ENCODE data around the gene SORBS1. TPM values are rescaled to one million over a fixed set of nuclear protein-coding genes. Genes with fewer than 3 reads are reported as not detected.

SORBS1 gene
- polyA plus RNA-seq, 4 donors, result 30.8 to 46.7 (median 31.8) TPM

GRCh38 chr10:95304463-95304862, 256.7 kb downstream of the SORBS1 start:
- no peak for DNase-seq (ENCODE audit: low read depth in 4 of 4, low spot score in 3 of 4)

DNA sequence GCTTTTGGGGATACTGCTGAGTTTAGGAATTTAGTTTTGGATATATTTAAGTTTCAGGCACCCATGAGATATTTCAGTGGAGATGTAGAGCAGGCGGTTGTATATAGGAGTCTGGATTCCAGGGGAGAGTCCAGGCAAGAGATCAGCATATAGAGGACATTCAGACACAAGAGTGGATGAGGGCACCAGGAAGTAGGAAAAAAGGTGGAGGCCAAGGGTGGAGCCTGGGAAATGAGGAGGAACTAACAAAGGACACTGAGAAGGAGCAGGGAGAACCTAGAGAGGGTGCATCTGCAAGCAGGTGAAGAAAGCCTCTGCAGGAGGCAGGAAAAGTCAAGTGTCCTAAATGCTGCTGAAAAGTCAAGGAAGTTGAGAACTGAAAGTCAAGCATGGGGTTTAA, 257.2 kb downstream of the SORBS1 start:
- no peak for DNase-seq (ENCODE audit: low read depth in 4 of 4, low spot score in 3 of 4)

- DNase-seq (ENCODE audit: low read depth in 4 of 4, low spot score in 3 of 4), result no peak
Observed at GRCh38 chr10:95303535-95303934, 257.6 kb downstream of the SORBS1 start.

DNA sequence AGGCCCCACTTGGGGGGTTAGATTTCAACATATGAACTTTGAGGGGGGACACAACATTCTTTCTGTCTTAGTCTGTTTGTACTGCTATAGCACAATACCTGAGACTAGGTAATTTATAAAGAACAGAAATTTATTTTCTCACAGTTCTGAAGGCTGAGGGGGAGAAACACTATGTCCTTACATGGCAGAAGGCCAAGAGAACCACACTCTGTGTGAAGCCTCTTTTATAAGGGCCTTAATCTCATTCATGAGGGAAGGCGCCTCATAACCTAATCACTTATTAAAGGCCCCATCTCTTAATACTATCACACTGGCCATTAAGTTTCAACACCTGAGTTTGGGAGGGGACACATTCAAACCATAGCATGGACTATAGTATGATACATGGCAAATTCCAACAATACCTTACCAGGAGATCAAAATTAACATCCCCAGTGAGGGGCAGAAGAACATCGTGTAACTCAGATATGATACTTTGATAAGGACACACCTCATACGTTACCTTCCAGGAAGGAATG, 261.1 kb downstream of the SORBS1 start:
- DNase-seq (ENCODE audit: low read depth in 4 of 4, low spot score in 3 of 4), result no peak

- no peak for DNase-seq (ENCODE audit: low read depth in 4 of 4, low spot score in 3 of 4)
Observed at GRCh38 chr10:95297402-95297801, 263.8 kb downstream of the SORBS1 start.

DNA sequence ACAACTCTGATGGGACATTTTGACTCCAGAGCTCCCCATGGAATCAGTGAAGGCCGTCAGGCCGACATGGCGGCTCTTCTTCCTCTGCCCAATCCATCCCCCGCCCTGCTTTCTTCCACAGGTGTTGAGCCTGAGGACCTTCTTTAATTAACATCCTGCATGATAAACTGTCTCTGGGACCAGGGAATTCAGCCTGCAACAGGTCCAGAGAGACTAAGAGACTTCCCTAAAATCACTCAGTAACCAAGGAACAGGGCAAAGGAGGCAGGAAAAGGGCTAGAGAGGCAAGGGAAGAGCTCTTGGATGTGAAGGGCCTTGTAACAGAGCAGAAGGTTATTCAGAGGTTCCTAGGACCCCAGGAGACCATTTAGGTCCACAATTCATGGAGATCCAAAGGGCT, 264.4 kb downstream of the SORBS1 start:
- no peak for DNase-seq (ENCODE audit: low read depth in 4 of 4, low spot score in 3 of 4)

GRCh38 chr10:95295031-95295755, 266.0 kb downstream of the SORBS1 start:
- DNase-seq (ENCODE audit: low read depth in 4 of 4, low spot score in 3 of 4), result no peak

DNA sequence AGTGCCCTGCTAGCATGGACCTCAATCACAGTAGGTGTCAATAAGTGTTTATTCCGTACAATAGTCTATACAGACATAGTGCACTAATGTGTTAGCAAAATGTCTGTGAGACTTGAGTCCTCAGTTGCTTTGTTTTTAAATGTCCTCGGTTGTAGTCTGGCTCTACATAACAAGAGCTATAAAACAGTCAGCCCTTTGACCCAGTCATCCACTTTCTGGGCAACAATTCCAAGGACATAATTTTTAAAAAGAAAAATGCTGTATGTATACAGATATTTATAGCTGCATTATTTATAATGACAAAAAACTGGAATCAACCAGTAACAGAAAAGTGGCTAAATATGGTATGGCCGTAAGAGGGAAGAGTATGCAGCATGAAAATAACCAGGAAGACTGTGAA, 267.5 kb downstream of the SORBS1 start:
- no peak for DNase-seq (ENCODE audit: low read depth in 4 of 4, low spot score in 3 of 4)

- no peak for DNase-seq (ENCODE audit: low read depth in 4 of 4, low spot score in 3 of 4)
Observed at GRCh38 chr10:95291365-95292039, 269.7 kb downstream of the SORBS1 start.

GRCh38 chr10:95290461-95291364, 270.5 kb downstream of the SORBS1 start, which contains the start of gene PDLIM1:
TSS of gene PDLIM1 (minus strand) at chr10:95291003. CDS start at chr10:95290915, 88 bp downstream.
- DNase-seq (ENCODE audit: low read depth in 4 of 4, low spot score in 3 of 4), result no peak

- DNase-seq (ENCODE audit: low read depth in 4 of 4, low spot score in 3 of 4), result no peak
Observed at GRCh38 chr10:95289921-95290421, 271.2 kb downstream of the SORBS1 start.

DNA sequence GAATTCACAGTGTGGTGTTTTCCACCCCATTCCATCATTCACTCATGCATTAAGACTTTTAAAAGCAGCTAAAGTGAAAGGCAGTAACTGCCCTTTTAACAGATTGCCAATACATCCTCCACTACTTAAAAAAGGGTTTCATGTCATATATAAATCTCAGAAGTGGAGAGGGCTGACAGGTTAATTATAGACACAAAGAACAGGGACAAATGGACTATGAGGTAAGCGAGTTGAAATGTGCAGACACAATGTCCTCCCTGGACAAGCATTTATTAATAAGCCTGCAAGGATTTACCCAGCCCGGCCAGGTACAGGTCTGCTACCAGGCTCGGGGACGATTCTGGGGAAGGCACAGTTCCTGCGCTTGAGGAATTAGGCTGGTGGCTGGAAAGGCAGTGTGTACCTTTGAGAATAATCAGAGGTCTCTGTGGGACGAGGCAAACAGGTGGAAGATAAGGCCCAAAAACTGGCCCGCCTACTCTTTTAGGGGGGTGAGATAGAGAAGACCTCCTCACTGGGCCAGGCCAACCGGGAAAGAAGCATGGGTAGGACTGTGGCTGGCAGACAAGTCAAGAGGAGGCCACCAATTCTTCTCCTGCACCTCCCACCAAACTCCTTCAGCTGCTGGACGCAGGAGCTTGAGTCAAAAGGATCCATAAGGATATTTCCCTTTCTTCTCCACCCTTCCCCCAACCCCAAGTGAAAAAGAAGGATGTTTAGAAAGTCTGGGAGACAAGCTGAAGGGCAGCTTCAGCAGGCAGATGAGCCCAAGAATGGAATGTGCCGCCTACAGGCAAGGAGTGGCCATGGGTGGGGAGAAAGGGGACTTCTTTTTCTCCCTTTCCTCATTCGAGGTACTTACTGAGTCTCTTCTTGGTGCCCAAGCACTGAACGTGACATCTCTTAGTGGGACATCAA, 271.9 kb downstream of the SORBS1 start:
- DNase-seq (ENCODE audit: low read depth in 4 of 4, low spot score in 3 of 4), result no peak

DNA sequence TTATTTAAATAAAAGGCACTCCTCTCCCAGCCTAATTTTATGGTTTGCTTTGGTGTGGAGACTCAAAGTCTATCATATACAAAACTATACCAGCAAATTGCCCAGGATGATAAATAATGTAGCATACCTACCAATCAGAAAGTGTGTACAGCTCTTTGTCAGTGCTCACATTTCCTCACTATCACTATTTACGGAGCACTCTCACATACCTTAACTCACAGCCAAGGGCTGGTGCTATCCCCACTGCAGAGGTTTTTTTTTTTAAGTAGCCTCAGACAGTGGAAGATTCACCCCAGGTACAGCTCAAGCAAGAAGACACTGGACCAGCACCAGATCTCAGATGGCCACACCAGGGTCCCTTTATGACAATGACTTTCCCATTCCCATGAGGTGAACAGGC, 272.9 kb downstream of the SORBS1 start:
- DNase-seq (ENCODE audit: low read depth in 4 of 4, low spot score in 3 of 4), result no peak

DNA sequence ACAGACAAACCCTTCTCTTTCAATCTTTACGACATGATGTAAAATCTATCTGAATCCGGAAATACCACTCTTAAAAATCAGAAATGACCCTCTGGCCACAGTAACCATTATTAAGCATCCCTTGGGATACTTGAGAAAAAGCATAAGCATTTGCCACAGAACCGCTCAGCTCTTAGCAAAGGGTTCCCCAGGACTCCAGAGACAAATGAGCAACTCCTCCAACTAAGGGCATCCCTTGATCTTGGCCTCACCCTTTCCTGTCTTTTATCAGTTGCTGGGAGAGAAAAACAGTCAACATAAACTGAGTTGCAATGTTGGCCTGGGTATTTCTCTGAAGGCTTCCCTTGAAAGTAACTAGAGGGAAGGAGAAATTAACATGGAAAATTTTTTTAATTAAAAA, 273.9 kb downstream of the SORBS1 start:
- no peak for DNase-seq (ENCODE audit: low read depth in 4 of 4, low spot score in 3 of 4)

DNA sequence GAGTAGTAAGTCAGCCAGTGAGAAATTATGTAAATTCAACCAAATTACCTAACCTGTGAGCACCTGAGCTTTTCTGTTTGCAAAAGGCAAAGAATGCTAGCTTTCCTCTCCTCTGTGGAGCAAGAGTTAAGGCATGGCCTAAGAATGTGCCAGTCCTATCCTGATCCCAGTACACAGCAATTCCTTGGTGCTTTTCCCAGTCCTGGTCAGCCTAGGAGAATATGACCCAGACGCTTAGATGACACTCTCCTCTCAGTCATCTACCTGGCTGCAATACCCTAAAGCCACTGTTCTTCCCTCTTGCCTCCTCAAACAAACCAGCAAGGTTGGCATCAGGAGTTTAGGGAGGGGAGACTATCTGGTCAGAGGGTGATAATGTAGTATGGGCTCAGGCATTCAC, 274.5 kb downstream of the SORBS1 start:
- DNase-seq (ENCODE audit: low read depth in 4 of 4, low spot score in 3 of 4), result no peak

- DNase-seq (ENCODE audit: low read depth in 4 of 4, low spot score in 3 of 4), result no peak
Observed at GRCh38 chr10:95285556-95285955, 275.6 kb downstream of the SORBS1 start.

GRCh38 chr10:95284807-95285206, 276.4 kb downstream of the SORBS1 start:
- DNase-seq (ENCODE audit: low read depth in 4 of 4, low spot score in 3 of 4), result no peak

- DNase-seq (ENCODE audit: low read depth in 4 of 4, low spot score in 3 of 4), result no peak
Observed at GRCh38 chr10:95282107-95282506, 279.1 kb downstream of the SORBS1 start.

DNA sequence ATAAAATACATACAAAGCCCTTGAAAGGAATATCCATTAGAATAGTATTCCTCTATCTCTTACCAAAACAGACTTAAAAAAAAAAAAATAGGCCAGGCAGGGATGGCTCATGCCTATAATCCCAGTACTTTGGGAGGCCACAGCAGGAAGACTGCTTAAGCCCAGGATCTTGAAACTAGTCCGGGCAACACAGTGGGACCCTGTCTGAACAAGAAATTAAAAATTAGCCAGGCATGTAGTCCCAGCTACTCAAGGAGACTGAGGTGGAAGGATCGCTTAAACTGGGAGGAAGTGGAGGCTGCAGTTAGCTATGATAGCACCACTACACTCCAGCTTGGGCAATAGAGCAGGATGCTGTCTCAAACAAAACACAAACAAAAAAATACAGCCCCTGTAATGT, 280.0 kb downstream of the SORBS1 start:
- DNase-seq (ENCODE audit: low read depth in 4 of 4, low spot score in 3 of 4), result no peak

DNA sequence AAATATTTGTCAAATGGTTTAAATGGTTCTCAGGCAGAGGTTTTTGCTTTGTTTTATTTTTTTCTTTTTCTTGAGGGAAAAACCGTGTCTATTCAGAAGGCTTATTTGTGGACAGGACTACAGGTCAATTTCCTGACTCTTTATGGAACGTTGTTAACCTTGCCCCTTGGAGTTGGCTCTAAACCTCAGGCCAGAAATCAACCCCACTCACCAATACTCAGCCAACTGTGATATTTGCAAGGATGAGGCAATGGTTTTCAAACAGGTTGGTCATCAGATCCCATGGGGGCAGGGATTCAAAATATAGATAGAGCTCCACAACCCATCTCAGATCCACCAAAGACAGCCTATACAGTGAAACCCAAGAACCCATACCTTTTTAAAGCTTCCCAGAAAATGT, 280.5 kb downstream of the SORBS1 start:
- no peak for DNase-seq (ENCODE audit: low read depth in 4 of 4, low spot score in 3 of 4)

All from left renal pelvis (tissue), 4 donors.